AG10803 (cell line): ENCODE results near the gene CDK5RAP2.

Experiments
- DNase-seq: peaks from one replicate; pipeline ENCODE4 v3.0.0; 2010; ENCODE audit warnings: low read depth
- H3K4me3 ChIP-seq: 2 replicates; pipeline ENCODE4 v1.5.1; 2011; ENCODE audit warnings: mild to moderate bottlenecking, low read length, control low read depth
- CTCF ChIP-seq: conservative IDR thresholded peaks from 2 replicates; pipeline ENCODE4 v1.5.1; 2011; ENCODE audit warnings: mild to moderate bottlenecking, low read length, control low read depth, inconsistent platforms

Gene CDK5RAP2

GRCh38 chr9:120621941-120622340 is 42.0 kb upstream of the CDK5RAP2 start:
- no peak overlapping the region for H3K4me3 ChIP-seq
- no peak for DNase-seq
- no peak for TF ChIP-seq CTCF

GRCh38 chr9:120619751-120620655 is 40.0 kb upstream of the CDK5RAP2 start:
- peak; percentile 89 for TF ChIP-seq CTCF
- H3K4me3 ChIP-seq, result no peak overlapping the region
- peak; percentile 67 for DNase-seq

- H3K4me3 ChIP-seq, result no peak overlapping the region
- peak; percentile 62 for DNase-seq
- TF ChIP-seq CTCF, result no peak
Observed at GRCh38 chr9:120616966-120617935, 37.3 kb upstream of the CDK5RAP2 start.

GRCh38 chr9:120612218-120612617 is 32.3 kb upstream of the CDK5RAP2 start:
- DNase-seq, result no peak
- peak; percentile 20; the same call in 1 of the 2 replicates for TF ChIP-seq CTCF
- H3K4me3 ChIP-seq, result no peak overlapping the region

GRCh38 chr9:120611690-120612068 is 31.7 kb upstream of the CDK5RAP2 start:
- no peak for DNase-seq
- H3K4me3 ChIP-seq, result no peak overlapping the region
- no peak for TF ChIP-seq CTCF

GRCh38 chr9:120610975-120611689 is 31.2 kb upstream of the CDK5RAP2 start:
- H3K4me3 ChIP-seq, result no peak overlapping the region
- peak; percentile 19; the same call in 1 of the 2 replicates for TF ChIP-seq CTCF
- DNase-seq, result peak; percentile 18
